GM18499 (cell line): ENCODE measurements around the gene MB21D2.

ENCODE experiments used
- ATAC-seq: cut with Tn5 transposase; IDR thresholded peaks from one replicate; pipeline ENCODE4 v1.9.1; 2021; ENCODE audit warnings: moderate number of reproducible peaks; ENCODE audit not compliant: insufficient read depth, unreplicated experiment

Gene MB21D2

DNA sequence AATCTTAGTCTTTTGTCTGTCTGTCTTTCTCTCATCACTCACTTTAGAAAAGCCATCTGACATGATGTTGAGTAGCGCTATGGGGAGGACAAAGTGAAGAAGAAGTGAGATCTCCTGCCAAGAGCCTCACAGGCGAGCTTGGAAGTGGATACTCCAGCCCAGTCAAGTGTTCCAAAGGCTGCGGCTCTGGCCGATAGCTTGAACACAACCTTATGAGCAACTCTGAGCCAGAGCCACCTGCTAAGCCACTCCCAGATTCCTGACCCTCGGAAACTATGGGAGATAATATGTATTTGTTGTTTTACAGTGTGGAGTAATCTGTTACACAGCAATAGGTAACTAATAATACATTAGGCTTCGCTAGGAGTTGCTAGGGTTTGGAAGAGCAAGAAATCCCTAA, 76.2 kb downstream of the MB21D2 start:
- ATAC-seq, result no peak

DNA sequence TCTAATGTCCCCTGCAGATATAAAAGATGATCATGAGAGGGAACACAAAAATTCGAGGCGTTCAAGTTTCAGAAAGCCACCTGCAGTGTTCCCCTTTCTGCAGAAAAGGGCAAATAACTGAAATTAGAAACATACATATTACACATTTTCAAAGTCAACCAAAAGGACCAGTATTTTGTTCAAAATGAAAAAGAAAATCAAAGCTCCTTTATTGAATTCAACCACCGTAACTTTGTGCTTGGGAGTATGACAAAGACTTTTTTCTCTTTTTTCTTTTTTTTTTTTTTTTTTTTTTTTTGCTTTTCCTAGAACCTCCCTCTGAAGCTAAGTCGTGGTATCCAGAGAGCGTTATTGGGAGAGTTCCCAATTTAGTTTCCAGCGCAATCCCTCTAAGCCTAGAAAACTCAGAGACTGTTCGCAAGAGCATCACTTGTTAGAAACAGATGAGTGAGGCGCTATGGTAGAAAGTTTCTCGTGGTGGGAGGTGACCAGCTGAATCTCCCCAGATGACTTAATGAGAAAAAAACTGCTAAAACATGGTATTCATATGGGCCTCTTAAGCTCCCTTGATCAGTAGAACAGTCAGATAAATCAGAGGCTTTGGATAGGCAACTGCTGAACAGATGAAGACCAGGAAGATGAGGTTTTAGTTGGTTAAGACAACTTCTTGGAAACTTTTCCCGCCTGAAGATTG, 77.4 kb downstream of the MB21D2 start:
- no peak for ATAC-seq

DNA sequence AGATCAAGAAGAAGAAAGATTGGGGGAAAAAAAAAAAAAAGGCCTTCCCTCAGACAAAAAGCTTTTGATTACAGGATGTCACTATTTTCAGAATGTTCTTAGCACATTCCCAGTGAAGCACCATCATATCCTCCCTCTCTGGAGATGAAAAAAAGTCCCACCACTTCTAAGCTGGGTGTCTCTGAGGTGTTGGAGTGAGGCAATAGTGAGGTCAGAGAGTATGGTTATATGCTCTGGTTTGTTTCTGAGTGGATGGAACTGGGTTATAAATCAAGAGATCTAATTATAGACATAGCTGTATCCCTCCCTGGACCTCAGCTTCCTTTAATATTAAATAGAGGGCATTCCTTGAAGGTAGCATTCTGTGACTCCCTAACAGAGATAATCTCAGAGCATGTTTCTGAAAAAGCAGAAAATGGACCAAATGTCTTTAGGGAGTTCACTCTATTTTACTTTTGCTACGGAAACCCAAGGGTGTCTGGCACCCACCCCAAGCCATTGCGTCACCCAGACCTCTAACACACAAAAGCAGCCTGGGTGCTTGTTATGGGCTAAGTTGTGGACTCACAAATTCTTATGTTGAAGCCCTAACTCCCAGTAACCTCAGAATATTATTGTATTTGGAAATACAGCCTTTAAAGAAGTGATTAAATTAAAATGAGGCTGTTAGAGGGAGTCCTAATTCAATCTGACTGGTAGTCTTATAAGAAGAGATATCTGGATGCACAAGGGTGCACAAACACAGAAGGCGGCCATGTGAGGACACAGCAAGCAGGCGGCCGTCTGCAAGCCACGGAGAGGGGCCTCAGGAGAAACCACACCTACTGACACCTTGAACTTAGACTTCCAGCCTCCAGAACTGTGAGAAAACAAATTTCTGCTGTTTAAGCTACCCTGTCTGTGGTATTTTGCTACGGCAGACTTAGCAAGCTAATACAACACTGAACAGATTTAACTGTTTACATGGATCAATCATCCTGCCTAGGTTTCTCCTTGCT, 81.5 kb downstream of the MB21D2 start:
- ATAC-seq, result no peak

DNA sequence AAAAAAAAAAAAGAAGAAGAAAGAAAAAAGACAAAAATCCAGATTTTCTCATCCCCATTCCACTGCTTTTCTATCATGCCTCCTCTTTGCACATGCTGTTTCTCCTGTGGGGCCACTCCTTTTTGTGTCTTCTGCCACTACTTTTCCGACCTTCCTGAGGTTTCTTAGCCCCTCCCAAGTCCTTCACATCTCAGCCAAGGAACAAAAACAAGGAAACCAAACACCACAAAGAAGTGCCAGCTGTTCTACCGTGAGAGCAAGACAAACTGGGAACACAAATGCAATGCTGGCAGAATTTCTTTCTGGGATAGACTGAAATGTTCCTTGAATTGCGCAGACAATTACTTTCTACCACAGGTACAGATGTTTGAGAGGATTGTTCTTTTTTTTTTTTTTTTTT, 83.2 kb downstream of the MB21D2 start:
- ATAC-seq, result no peak

DNA sequence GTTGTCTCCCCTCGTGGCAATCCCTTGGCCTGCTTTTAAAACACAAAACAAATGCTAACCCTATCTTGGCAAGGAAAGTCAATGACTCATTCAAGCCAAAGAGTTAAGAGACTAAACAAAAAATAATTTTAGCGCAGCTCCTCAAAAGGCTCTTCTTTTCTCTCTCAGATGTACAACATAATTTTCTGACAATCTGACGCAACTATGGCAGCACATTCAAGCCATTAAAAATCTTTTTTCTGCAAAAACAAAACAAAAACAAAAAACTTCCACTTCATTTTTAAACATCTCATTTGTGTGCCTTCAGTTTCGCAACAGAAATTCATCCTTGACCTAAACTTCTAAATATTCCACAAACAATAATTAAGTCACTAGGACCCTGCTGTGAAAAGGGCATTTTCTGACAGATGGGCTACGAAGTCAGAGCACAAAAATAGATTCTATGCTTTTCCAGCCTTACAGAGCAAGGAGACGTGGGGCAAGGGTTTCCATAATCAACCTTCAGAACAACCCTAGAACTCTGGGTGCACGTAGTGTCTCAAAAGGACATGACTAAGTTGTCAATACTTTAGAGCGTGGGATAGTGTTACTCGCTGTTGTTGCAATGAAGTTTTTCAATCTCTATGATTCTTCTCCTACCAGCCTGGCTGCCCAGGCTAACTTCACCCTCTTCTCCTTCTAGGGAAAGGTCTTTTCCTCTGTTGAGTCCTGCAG, 84.3 kb downstream of the MB21D2 start:
- ATAC-seq, result no peak

DNA sequence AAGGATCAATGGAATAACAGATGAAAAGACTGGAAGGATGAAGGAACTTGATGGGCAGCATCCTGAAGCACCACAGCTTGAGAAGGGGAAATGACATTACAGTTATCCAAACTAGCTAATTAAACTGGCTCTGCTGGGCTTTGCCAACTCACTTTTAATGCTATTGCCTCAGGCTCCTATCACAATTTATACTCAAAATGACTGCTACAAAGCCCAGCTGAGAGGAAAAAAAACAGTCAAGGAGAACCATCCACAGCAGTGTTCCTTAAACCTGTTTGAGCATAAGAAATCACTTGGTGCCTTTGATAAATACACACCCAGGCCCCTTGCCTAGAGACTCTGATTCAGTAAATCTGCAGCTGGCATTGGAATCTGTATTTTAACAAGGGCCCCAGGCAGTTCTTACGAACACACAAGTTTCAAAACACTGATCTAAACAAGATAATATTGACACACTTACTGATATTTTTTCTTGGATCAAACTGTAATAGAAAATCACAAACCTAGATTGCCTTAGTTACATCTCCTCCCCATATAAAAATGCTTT, 85.8 kb downstream of the MB21D2 start:
- no peak for ATAC-seq

DNA sequence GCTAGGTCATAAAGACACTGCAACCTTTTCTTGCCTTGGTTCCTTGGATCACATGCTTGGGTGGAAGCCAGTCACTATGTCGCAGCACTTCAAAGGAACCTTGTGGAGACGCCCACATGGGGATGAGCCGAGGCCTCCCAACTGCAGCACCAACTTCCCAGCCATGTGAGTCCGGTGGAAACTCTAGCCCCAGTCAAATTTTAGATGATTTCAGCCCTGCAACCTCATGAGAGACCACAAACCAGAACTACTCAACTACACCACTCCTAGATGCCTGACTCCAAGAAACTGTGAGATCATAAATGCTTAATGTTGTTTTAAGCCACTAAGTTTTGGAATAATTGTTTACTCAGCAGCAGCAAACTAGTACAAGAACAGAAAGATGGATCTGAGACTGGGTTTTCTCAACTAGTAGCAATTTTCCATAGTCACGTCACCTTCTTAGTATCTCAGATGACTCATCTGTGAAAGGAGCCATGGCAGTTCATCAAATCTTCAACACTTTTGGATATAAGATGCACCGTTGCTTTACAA, 86.5 kb downstream of the MB21D2 start:
- no peak for ATAC-seq

DNA sequence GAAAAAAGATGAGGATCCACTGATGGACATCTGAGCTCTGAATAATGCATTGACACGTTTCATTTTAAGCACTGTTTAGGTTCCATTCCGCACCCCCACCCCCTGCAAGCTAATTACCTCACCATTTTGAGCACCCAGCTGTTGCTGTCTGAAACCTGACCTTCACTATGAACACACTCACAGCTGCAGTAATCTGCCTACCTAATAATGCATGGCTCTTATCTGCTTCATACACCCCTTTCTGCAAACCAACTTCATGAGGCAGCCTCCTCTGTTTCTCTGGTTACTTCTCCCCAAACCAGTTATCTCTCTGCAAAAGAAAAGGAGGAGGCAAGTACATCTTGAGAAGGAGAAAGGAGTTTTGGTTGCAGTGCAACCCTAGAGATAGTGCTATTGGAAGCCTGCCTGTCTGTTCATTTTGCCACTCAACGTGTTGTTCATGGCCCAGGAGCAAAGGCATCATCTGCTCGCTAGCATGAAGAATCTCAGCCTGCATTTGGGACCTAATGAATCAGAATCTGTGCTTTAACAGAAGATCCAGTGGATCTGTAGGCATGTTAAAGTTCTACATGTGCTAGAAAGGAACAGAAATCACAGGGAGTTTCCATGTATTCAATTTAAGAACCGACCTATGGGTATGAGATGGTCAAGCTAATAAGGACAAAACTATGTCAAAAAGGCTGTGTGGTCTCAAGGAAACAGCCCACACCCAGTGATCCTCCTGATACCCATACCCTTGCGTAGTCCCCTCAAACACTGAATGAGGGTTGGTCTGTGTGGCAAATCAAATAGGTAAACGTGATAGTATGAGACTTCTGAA, 87.2 kb downstream of the MB21D2 start:
- no peak for ATAC-seq

DNA sequence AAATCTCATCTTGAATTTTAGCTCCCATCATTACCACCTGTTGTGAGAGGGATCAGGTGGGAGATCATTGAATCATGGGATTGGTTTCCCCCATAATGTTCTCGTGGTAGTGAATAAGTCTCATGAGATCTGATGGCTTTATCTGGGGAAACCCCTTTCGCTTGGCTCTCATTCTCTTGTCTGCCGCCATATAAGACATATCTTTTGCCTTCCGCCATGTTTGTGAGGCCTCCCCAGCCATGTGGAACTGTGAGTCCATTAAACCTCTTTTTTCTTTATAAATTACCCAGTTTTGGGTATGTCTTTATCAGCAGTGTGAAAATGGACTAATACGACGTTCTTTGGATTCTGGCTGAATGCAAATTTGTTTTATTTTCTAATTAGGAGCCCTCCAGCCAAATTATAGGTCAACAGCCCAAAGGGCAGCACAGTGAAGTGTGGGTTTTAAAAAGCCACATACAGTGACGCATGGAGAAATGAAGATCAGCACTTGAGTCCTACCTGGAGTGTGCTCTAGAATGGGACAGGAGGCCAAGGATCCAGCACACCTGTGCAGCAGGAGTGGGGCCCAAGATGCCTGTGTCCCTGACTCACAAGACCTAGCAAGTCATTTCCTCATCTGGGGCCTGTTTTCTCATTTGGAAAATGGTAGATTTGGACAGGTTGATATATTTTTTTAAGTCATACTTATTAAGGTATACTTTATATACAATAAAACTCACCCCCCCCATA, 89.6 kb downstream of the MB21D2 start:
- ATAC-seq, result no peak

DNA sequence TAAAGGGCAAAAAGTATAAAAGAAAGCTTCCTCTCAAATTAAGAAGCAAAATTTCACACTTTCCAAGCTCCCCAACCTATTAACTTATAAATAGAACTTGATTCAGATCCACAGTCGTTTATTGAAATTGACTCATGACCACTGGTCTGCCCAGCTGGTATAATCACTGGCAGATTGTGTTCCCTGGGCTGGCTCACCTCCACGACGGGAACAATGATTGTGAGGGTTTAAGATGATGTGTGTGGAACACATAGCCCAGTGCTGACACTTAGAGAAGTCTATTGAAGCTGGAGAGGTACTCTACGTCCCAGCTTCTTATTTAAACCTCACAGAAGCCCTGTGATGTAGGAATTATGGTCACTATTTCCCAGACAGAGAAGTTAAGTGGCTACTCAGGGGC, 90.4 kb downstream of the MB21D2 start:
- ATAC-seq, result no peak

DNA sequence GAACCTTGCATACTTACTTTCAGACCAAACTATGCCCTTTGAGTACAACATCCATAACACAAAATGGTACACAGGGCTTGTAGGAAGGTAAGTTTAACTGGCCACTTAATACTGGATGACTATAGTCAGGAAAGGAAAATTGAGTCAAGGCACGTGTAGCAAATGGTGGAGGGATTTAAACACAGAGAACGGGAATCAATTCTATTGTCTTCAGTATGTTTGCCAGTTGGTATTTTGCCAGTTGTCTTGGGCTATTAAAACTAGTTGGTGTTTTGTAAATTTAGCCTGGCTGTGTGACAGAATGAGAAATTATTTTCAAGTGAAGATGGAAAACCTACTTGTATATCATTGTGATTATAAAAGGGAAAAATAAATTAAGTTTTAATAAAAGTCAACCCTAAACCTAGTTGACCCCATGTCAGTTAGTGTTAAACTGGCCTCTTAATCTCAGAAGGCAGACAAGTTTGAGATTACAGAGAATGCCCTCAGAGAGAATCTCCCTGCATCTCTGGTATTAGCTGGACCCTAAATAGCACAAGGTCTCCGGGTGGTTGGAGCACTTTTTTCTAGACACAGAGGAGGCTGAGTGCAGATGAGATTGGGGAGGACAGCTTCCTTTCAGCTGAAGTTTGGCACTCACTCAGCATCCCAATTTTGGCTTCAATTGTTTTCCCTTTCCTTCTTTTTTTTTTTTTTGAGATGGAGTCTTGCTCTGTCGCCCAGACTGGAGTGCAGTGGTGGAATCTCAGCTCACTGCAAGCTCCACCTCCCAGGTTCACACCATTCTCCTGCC, 91.2 kb downstream of the MB21D2 start:
- ATAC-seq, result no peak

DNA sequence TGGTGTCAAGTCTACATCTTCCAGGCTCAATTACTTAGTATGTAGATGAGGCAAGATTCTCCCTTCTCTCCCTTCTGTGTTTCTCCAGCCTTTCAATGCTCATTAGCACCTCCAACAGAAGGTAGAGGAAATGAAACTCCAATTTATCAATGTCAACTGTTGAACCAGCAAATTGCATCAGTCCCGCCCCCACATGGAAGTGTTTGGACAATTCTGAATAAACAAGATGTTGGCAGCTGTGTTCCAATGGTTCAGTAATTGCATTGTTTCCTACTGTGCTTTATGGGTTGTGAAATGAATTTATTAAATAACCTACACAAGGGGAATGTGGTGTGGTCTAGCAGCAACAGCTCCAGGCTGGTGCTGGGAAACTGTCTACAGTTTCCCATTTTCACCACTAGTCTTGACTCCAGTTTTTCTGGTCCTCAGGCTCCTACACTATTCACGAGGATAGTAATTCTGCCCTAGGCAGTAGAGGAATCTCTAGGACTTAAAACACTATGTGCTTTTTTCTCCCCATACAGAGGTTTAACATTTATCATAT, 91.9 kb downstream of the MB21D2 start:
- no peak for ATAC-seq

DNA sequence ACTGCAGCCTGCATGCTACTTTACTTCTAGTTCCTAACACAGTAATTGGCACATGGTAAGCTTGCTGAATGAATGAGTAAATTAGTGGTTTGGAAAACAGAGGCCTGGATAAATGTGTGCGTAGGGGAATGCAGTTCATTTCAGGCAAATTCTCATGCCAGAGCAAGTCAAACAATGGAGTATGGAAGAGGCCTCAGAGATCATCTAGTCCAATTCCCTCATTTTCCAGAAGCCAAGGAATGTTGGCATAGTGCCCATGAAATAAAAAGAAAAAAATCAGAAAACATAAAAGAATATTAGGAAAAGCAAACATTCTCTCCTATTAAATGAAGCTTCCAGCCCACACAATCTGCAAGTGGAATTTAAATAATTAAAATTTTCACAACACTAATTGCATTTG, 92.4 kb downstream of the MB21D2 start:
- no peak for ATAC-seq

DNA sequence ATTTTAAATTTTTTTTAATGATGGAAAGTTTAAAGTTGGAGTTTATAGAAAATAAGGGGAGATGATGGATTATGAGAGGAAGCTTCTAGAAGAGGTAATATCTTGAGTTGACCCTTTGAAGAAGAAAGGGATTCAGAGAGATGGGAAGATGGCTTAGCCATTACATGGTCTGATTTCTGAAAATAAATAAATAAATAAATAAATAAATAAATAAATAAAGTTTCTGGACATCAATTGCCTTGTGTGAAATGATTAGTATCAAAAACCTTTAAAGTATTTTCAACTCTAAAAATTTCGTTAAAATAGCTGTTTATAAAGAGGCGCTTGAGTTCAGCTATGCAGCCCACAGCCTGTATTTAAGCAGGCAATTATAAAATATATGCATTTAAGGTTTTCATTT, 93.3 kb downstream of the MB21D2 start:
- ATAC-seq, result no peak

DNA sequence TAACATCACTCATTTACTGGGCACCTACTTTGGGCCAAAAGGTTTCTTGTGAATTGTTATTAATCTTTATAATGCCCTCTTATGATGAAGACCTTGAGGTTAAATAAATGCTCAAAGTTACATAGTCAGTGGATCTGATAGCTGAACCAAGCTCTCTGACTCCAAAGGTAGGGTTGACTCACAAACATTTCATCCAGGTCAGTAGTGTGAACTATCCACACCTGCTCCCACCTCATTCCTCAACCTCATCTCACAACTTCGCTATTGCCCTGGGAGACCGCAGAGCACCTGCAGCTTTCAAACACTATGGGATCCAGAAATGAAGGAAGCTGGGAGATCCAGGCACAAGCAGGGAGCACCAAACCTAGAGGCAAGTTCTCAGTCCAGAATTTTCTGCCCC, 96.5 kb downstream of the MB21D2 start:
- no peak for ATAC-seq

DNA sequence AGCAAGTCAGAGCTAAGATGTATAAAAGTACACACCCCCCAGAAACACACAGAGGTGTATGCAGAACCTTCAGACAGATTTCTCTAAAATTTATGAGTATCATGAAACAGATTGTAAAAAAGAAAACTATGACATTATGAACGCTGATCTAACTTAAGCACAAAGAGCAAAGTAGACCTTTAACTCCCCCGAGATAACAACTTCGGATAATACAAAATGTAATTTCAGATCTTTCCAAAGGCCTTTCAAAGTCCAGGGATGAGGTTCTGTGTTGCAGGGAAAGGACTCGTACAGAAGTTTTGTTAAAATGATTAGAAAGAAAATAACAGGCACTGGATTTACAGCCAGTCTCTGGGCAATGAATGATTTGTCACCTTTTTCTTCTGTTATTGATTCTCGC, 97.5 kb downstream of the MB21D2 start:
- no peak for ATAC-seq

DNA sequence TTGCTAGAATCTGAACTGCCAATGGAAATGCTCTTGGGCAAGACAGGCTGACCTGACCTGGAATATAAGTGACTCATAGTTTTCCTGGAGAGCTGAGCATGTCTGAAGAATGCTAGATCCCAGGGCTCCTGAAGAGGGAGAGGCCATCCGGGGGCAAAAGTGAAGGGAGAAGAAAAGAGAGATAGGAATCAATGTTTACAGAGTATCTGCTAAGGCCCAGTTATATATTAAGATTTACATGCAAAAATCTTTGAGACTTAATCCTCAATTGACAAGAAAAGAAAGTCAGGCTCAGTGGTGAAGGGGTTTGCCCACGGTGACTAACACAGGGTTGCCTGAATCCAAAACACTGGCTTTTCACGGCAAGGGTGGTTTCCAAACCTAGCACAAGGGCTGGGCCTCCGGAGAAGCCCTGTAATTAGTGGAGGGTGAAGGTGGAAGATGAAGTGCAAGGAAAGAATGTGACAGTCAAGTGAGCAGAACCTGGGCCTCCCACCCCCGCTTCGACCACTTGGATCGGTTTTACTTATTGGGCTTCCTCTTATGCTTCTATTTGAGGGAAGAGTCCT, 98.6 kb downstream of the MB21D2 start:
- no peak for ATAC-seq

DNA sequence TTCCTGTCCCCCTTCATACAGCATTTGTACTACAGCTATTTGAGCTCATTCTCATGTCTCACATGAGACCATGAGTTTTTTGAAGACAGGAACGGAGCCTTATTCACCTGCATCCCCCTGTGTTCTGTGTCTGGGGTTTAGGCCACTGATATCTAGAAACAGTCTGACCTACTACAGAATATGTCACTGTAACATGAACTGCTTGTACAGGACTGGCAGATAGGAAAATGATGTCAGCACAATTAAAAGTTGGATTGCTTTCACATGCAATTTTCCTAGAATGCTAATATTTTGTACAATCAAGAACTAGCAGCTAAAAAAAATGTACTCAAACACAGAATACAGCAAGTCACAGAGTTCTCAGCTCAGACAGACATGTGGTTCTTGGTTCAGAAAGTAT, 99.5 kb downstream of the MB21D2 start:
- no peak for ATAC-seq
